B cell (primary cell): ENCODE results near the gene NET1. TPM values are rescaled to one million over a fixed set of nuclear protein-coding genes. Genes with fewer than 3 reads are reported as not detected.

ENCODE experiments used
- ATAC-seq: fragments of 200-7000 bp; cut with Tn5 transposase; one replicate; pipeline ENCODE4 v1.10.0; 2021; ENCODE audit warnings: low read depth, mild to moderate bottlenecking, moderate number of reproducible peaks, moderate library complexity
- CTCF ChIA-PET: fragments of 350-600 bp; sonication (Branson Sonifier 250); formaldehyde crosslinking; loops from one replicate; lab custom pipeline; 2021; ENCODE audit warnings: antibody characterized with exemption, inconsistent platforms; lab: Charles Lee
- POLR2A ChIA-PET: fragments of 350-600 bp; sonication (Branson Sonifier 250); formaldehyde crosslinking; loops from one replicate; lab custom pipeline; 2021; ENCODE audit warnings: antibody characterized with exemption; lab: Charles Lee
- DNase-seq: peaks from one replicate; pipeline ENCODE4 v3.0.0; 2013
- H2AFZ ChIP-seq: 2 replicates; pipeline ENCODE4 v1.6.1; 2012; ENCODE audit warnings: mild to moderate bottlenecking, low read depth, low read length; ENCODE audit not compliant: insufficient read depth, poor library complexity, severe bottlenecking
- H3K27ac ChIP-seq, 2 donors: 1 replicate in 1 of 2; 2 replicates in 1 of 2; pipeline ENCODE4 v1.5.1; 2012 to 2013; ENCODE audit warnings: low read length in 2 of 2, mild to moderate bottlenecking in 2 of 2, moderate library complexity in 1 of 2
- H3K27me3 ChIP-seq, 4 experiments: fragments of 200-600 bp in 1 of 4; sonication (generic) in 1 of 4; replicated peaks in 1 of 4; 1 replicate in 2 of 4; 2 replicates in 2 of 4; pipeline versions ENCODE4 v1.6.1 to v1.7.0; 2013 to 2016; ENCODE audit warnings: low read length in 3 of 4, mild to moderate bottlenecking in 2 of 4, mixed read lengths in 1 of 4, moderate library complexity in 1 of 4; ENCODE audit not compliant: insufficient read depth in 4 of 4, control insufficient read depth in 3 of 4; ENCODE audit errors: control extremely low read depth in 1 of 4
- H3K36me3 ChIP-seq, 2 experiments: replicated peaks in 1 of 2; 1 replicate in 1 of 2; 2 replicates in 1 of 2; pipeline versions ENCODE4 v1.6.1 to v1.7.1; 2013; ENCODE audit warnings: low read length in 1 of 2; ENCODE audit not compliant: insufficient read depth in 2 of 2, control insufficient read depth in 1 of 2; ENCODE audit errors: control extremely low read depth in 1 of 2, extremely low read depth in 1 of 2
- H3K4me1 ChIP-seq, 2 donors: fragments of 200-600 bp in 1 of 2; sonication (generic) in 1 of 2; 1 replicate in 1 of 2; 2 replicates in 1 of 2; pipeline versions ENCODE4 v1.5.1 to v1.6.1; 2013 to 2017; ENCODE audit warnings: low read length in 2 of 2; ENCODE audit not compliant: control insufficient read depth in 2 of 2, insufficient read depth in 2 of 2
- H3K4me2 ChIP-seq: replicated peaks from 2 replicates; pipeline ENCODE3; 2012; ENCODE audit warnings: mild to moderate bottlenecking, low read depth, low read length; ENCODE audit not compliant: poor library complexity, severe bottlenecking
- H3K4me3 ChIP-seq, 5 experiments: fragments of 200-600 bp in 1 of 5; sonication (generic) in 1 of 5; 1 replicate in 3 of 5; 2 replicates in 2 of 5; pipeline versions ENCODE4 v1.5.1 to v1.7.0; 2011 to 2016; ENCODE audit warnings: low read length in 4 of 5, mild to moderate bottlenecking in 4 of 5, low read depth in 2 of 5, control low read depth in 1 of 5, moderate library complexity in 1 of 5; ENCODE audit not compliant: insufficient read depth in 1 of 5; ENCODE audit errors: control extremely low read depth in 1 of 5, extremely low read depth in 1 of 5
- H3K79me2 ChIP-seq: fragments of 200-600 bp; sonication (generic); one replicate; pipeline ENCODE4 v1.6.0; 2016; ENCODE audit warnings: low read length; ENCODE audit not compliant: control insufficient read depth, insufficient read depth
- H3K9ac ChIP-seq: fragments of 200-600 bp; sonication (generic); 2 replicates; pipeline ENCODE4 v1.6.1; 2017; ENCODE audit warnings: mild to moderate bottlenecking, low read length, moderate library complexity
- H3K9me3 ChIP-seq, 3 donors: one replicate each; pipeline versions ENCODE4 v1.6.1 to v1.7.1; 2013; ENCODE audit warnings: low read length in 2 of 3; ENCODE audit not compliant: control insufficient read depth in 2 of 3, insufficient read depth in 1 of 3; ENCODE audit errors: control extremely low read depth in 1 of 3
- H4K20me1 ChIP-seq: 2 replicates; pipeline ENCODE4 v1.6.0; 2012; ENCODE audit warnings: mild to moderate bottlenecking, low read length; ENCODE audit not compliant: insufficient read depth, control insufficient read depth, poor library complexity, severe bottlenecking
- H3K27ac Mint-ChIP-seq: one replicate; pipeline ENCODE4 v1.8.0; 2021; ENCODE audit warnings: mixed read lengths
- H3K27me3 Mint-ChIP-seq: one replicate; pipeline ENCODE4 v1.8.0; 2021; ENCODE audit warnings: mixed read lengths
- H3K4me1 Mint-ChIP-seq: one replicate; pipeline ENCODE4 v1.8.0; 2021; ENCODE audit warnings: mixed read lengths
- H3K4me3 Mint-ChIP-seq: one replicate; pipeline ENCODE4 v1.8.0; 2021; ENCODE audit warnings: mixed read lengths
- H3K9me3 Mint-ChIP-seq: one replicate; pipeline ENCODE4 v1.8.0; 2022; ENCODE audit warnings: mixed read lengths; ENCODE audit not compliant: insufficient read depth
- EZH2 ChIP-seq: IDR thresholded peaks from 2 replicates; pipeline ENCODE4 v1.6.1; 2012; ENCODE audit warnings: borderline replicate concordance, low read depth, mild to moderate bottlenecking, moderate library complexity, low read length; ENCODE audit not compliant: insufficient read depth, poor library complexity, severe bottlenecking
- WGBS: methylation state at CpG from one replicate; pipeline ENCODE4 v1.1.5; 2013; ENCODE audit warnings: missing lambda C conversion rate; ENCODE audit not compliant: insufficient coverage; 5-methylcytosine and 5-hydroxymethylcytosine counted together
- intact Hi-C: fragments of 100-400 bp; cut with micrococcal nuclease; formaldehyde crosslinking; loops from one replicate; pipeline ENCODE4 v1.10.0; 2022
- polyA plus RNA-seq: library from polyadenylated mRNA; depleted of rRNA; stranded (reverse); fragments of >200 nt; gene quantifications from 2 replicates; pipeline ENCODE4 v1.2.3, GENCODE V29; 2012
- total RNA-seq, 2 donors: library from RNA; stranded (reverse); fragments of 120-200 nt in 1 of 2; gene quantifications; 1 replicate in 1 of 2; 2 replicates in 1 of 2; pipeline versions ENCODE4 v1.2.3 to v1.2.4, GENCODE V29; 2013 to 2022
- TF ChIP-seq, protein P1 (sequence below): fragments of 200-600 bp; IDR thresholded peaks from one replicate; pipeline ENCODE4 v1.8.0; 2022; ENCODE audit warnings: antibody characterized with exemption, mild to moderate bottlenecking

Gene NET1
- total and polyA plus RNA-seq, 2 donors (not counting 1 experiment from before 2014, with no cell fraction given), result 3.5 to 6.4 TPM

DNA sequence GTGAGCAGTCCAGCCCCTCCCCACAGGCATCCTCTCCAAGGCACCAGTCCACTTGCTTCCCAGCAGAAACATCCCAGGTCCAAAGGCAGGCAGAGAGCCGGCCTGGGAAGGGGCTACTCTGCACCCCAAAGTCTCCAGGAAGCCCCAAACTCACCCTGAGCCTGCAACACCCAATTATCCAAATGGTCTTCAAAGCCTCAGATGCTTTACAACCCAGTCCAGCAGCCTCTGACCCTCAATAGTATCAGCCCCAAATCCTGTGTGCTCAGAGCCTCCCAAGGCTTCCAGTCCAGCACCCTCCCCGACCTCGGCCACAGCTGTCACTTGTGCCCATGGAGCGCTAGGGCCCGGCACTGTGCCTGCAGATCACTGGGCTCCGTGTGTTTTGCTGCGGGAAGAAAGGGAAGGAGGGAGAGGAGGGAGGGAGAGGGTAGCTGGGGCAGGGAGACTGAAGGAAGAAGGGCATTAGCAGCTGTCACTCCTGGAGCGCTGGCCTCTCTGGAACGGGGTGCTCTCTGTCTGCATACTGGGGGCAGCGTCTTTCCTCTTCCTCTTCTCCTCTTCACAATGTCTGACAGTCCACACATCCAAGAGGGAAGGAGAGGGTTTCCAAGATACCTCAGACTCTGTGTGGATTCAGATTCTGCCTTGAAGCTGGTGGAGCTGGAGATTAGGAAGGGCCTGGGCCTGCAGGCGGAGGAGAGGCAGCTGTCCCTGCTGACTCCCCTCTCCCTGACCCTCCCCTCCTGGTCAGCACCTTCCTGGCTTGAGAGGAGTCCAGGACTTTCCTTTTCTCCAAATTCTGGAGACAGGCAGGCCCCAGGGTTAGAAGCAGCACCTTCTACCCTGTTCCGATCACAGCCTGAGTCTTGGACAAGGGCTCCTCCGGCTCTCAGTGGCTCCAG is 73.8 kb downstream of the NET1 start:
- H4K20me1 ChIP-seq, result no peaks in the 10 kb centered on the region
- CTCF ChIA-PET, result no interaction called here
- Mint-ChIP-seq H3K4me1 (peaks cover 6% of the 10 kb centered on the region), H3K27me3 (peaks cover 6% of the 10 kb centered on the region), H3K4me3 (no peak overlapping the region), H3K27ac (no peak overlapping the region), H3K9me3 (no peaks in the 10 kb centered on the region)
- H3K27me3 ChIP-seq, result peaks cover 0 to 5% (median 0%) of the 10 kb centered on the region in 4 experiments
- no peak overlapping the region for H2AFZ ChIP-seq
- intact Hi-C loops, result no loop called here
- peaks cover 0 to 3% (median 0%) of the 10 kb centered on the region in 3 donors for H3K9me3 ChIP-seq
- H3K4me3 ChIP-seq, result no peak overlapping the region
- H3K4me2 ChIP-seq, result no peak overlapping the region
- no peak for TF ChIP-seq EZH2
- TF ChIP-seq, protein P1, sequence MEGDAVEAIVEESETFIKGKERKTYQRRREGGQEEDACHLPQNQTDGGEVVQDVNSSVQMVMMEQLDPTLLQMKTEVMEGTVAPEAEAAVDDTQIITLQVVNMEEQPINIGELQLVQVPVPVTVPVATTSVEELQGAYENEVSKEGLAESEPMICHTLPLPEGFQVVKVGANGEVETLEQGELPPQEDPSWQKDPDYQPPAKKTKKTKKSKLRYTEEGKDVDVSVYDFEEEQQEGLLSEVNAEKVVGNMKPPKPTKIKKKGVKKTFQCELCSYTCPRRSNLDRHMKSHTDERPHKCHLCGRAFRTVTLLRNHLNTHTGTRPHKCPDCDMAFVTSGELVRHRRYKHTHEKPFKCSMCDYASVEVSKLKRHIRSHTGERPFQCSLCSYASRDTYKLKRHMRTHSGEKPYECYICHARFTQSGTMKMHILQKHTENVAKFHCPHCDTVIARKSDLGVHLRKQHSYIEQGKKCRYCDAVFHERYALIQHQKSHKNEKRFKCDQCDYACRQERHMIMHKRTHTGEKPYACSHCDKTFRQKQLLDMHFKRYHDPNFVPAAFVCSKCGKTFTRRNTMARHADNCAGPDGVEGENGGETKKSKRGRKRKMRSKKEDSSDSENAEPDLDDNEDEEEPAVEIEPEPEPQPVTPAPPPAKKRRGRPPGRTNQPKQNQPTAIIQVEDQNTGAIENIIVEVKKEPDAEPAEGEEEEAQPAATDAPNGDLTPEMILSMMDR, result no peak
- DNase-seq, result no peak
- WGBS, result 95% methylated on average over 9 of the region's 13 CpGs
- H3K36me3 ChIP-seq, result no peaks in the 10 kb centered on the region
- H3K27ac ChIP-seq, result no peak overlapping the region
- H3K79me2 ChIP-seq, result no peaks in the 10 kb centered on the region
- H3K9ac ChIP-seq, result no peak overlapping the region
- ATAC-seq, result no peak
- POLR2A ChIA-PET, result no interaction called here
- H3K4me1 ChIP-seq, result peaks cover 0 to 5% of the 10 kb centered on the region in 2 donors

- Histone ChIP-seq H3K27me3 (peaks cover 0 to 5% (median 0%) of the 10 kb centered on the region in 4 experiments), H2AFZ (no peak overlapping the region), H3K36me3 (no peaks in the 10 kb centered on the region), H3K9ac (no peak overlapping the region), H3K79me2 (no peaks in the 10 kb centered on the region), H3K9me3 (peaks cover 0 to 3% (median 0%) of the 10 kb centered on the region in 3 donors), H3K4me1 (peaks cover 0 to 9% of the 10 kb centered on the region in 2 donors), H3K27ac (no peak overlapping the region), H3K4me3 (no peak overlapping the region), H4K20me1 (no peaks in the 10 kb centered on the region), H3K4me2 (no peak overlapping the region)
- peaks cover 9% of the 10 kb centered on the region for H3K4me1 Mint-ChIP-seq
- POLR2A ChIA-PET, result no interaction called here
- H3K9me3 Mint-ChIP-seq, result no peaks in the 10 kb centered on the region
- no peak for TF ChIP-seq EZH2
- TF ChIP-seq, protein P1, result no peak
- no peak for DNase-seq
- ATAC-seq, result no peak
- no peak overlapping the region for H3K27ac Mint-ChIP-seq
- WGBS, result 81% methylated on average over 9 of the region's 9 CpGs
- H3K4me3 Mint-ChIP-seq, result no peak overlapping the region
- intact Hi-C loops, result no loop called here
- peaks cover 6% of the 10 kb centered on the region for H3K27me3 Mint-ChIP-seq
- CTCF ChIA-PET, result no interaction called here
Measured at GRCh38 chr10:5486853-5487235, 74.5 kb downstream of the NET1 start.
